Esophagus muscularis mucosa (tissue), 4 donors: ENCODE results near the gene FAM241A.

Experiments
- EP300 ChIP-seq: sonication (generic); formaldehyde crosslinking; IDR thresholded peaks from one replicate; pipeline ENCODE4 v1.6.1; 2017; ENCODE audit warnings: antibody characterized with exemption
- POLR2A ChIP-seq: fragments of 450-650 bp; IDR thresholded peaks from one replicate; pipeline ENCODE4 v1.6.1; 2017; ENCODE audit warnings: antibody characterized with exemption, moderate library complexity, mild to moderate bottlenecking, low read depth
- POLR2AphosphoS5 ChIP-seq, 2 donors: sonication (generic); formaldehyde crosslinking; IDR thresholded peaks; one replicate each; pipeline ENCODE4 v1.6.1; 2017; ENCODE audit warnings: antibody characterized with exemption in 2 of 2
- TF ChIP-seq, protein P1 (sequence below), 3 experiments: fragments of 200-600 bp in 2 of 3; fragments of 450-650 bp in 1 of 3; sonication (generic) in 2 of 3; IDR thresholded peaks; one replicate each; pipeline ENCODE4 v1.5.1; 2017 to 2019; ENCODE audit warnings: antibody characterized with exemption in 3 of 3, mild to moderate bottlenecking in 2 of 3, moderate library complexity in 1 of 3

DNA sequence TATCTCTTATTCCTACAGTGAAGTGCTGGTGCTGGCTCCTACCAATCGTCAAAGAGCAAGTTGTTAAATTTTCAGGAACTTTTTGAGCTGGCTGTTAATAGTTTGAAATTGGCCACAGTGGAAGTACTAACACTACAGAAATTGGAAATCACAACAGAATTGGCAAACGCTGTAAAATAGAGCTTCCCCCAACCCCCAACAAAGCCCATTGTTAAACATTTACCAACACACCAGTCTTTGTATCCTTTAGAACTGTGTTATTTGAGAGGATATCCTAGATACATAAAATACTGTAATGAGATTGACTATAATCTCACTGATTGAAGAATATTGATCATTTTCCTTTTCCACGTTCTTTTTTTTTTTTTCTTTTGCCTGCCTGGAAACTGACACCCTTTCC lies 37.4 kb downstream of the FAM241A start:
- no peak for TF ChIP-seq POLR2A
- TF ChIP-seq, protein P1, sequence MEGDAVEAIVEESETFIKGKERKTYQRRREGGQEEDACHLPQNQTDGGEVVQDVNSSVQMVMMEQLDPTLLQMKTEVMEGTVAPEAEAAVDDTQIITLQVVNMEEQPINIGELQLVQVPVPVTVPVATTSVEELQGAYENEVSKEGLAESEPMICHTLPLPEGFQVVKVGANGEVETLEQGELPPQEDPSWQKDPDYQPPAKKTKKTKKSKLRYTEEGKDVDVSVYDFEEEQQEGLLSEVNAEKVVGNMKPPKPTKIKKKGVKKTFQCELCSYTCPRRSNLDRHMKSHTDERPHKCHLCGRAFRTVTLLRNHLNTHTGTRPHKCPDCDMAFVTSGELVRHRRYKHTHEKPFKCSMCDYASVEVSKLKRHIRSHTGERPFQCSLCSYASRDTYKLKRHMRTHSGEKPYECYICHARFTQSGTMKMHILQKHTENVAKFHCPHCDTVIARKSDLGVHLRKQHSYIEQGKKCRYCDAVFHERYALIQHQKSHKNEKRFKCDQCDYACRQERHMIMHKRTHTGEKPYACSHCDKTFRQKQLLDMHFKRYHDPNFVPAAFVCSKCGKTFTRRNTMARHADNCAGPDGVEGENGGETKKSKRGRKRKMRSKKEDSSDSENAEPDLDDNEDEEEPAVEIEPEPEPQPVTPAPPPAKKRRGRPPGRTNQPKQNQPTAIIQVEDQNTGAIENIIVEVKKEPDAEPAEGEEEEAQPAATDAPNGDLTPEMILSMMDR (IDR thresholded peaks at IDR 0.05), result no peak
- TF ChIP-seq EP300, result no peak
- TF ChIP-seq POLR2AphosphoS5 (IDR thresholded peaks at IDR 0.05), result no peak
